ENCODE measurements around the gene TNP1. TPM values are rescaled to one million over a fixed set of nuclear protein-coding genes. Genes with fewer than 3 reads are reported as not detected.

The TNP1 gene
- total and polyA plus RNA-seq, 9 donors, result not detected

DNA sequence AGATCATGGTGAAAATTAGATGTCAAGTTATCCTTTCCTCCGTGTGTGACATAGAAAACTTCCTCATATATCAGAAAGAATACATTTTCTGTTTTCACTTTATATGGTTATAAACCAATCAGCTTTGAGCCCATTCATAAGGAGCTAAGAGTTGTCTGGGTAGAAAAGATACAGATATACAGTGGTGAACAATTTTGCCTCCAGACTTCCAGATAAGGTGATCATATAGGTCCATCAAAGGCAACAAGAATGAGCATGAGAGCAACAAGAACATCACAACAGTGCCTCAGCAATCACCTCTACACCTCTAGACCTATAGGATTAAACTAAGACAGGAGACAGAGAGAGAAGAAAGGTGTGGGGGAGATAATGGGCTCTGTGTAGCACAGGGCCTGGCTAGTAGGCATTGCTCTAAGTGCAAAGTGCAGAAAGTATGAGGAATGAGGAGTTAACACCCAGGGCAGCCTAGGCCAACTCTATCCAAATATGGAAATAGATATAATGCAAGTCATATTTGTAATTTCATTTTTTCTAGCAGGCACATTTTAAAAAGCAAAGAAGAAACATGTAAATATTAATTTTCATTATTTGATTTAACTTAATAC, 8.3 kb downstream of the TNP1 start:
- WGBS, 3 donors, result 72 to 85% (median 77%) methylated on average over 1 of the region's 1 CpG
- H3K27ac ChIP-seq, result no peak overlapping the region
- no peaks in the 10 kb centered on the region for H3K9me3 ChIP-seq
- H3K4me3 ChIP-seq, result no peak overlapping the region
- intact Hi-C loops (cut with DNase I), result no loop called here
- no peaks in the 10 kb centered on the region for H3K36me3 ChIP-seq
- DNase-seq, result no peak
- H3K4me1 ChIP-seq (ENCODE audit: insufficient read depth), result peaks cover 15% of the 10 kb centered on the region
- H3K27me3 ChIP-seq, result no peaks in the 10 kb centered on the region
- TF ChIP-seq EP300 (IDR thresholded peaks at IDR 0.05) (no peak), POLR2A (IDR thresholded peaks at IDR 0.05) (no peak)
- TF ChIP-seq, protein P1, sequence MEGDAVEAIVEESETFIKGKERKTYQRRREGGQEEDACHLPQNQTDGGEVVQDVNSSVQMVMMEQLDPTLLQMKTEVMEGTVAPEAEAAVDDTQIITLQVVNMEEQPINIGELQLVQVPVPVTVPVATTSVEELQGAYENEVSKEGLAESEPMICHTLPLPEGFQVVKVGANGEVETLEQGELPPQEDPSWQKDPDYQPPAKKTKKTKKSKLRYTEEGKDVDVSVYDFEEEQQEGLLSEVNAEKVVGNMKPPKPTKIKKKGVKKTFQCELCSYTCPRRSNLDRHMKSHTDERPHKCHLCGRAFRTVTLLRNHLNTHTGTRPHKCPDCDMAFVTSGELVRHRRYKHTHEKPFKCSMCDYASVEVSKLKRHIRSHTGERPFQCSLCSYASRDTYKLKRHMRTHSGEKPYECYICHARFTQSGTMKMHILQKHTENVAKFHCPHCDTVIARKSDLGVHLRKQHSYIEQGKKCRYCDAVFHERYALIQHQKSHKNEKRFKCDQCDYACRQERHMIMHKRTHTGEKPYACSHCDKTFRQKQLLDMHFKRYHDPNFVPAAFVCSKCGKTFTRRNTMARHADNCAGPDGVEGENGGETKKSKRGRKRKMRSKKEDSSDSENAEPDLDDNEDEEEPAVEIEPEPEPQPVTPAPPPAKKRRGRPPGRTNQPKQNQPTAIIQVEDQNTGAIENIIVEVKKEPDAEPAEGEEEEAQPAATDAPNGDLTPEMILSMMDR (IDR thresholded peaks at IDR 0.05), result no peak

DNA sequence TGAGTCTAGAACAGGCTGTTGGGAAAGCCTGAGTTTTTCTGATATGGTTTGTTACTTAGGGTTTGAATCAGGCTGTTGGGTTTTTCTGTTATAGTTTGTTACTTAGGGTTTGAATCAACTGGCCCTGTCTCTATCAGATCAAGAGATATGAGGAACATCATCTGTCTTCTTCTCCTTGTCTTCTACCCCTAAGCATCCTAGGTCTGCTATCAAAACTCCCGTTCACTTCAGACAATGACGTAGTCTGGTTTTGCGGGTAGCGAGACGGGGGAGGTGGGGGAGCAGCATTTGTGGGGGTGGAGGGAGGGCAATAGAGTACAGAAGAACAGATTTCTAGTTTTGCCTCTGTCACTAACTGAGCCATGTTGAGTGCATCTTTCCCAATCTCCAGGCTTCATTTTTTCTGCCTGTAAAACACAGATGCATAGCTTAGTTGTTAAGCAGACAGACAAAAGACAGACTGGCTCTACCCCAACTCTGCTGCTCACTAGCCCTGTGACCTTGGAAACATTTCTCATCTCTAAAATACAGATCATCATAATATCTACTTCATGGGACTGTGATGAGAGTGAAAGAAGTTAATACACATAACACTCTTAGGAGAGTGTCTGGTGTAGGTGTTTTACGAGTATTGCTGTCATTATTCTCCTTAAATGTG, 9.1 kb downstream of the TNP1 start:
- 68 to 82% (median 73%) methylated on average over 6 of the region's 6 CpGs for WGBS, 3 donors
- Histone ChIP-seq H3K27me3 (no peaks in the 10 kb centered on the region), H3K4me3 (no peak overlapping the region), H3K36me3 (no peaks in the 10 kb centered on the region), H3K4me1 (ENCODE audit: insufficient read depth) (peaks cover 12% of the 10 kb centered on the region), H3K27ac (no peak overlapping the region), H3K9me3 (no peaks in the 10 kb centered on the region)
- intact Hi-C loops (cut with DNase I), result no loop called here
- DNase-seq, result no peak
- TF ChIP-seq EP300 (IDR thresholded peaks at IDR 0.05) (no peak), POLR2A (IDR thresholded peaks at IDR 0.05) (no peak)
- TF ChIP-seq, protein P1 (IDR thresholded peaks at IDR 0.05), result no peak

DNA sequence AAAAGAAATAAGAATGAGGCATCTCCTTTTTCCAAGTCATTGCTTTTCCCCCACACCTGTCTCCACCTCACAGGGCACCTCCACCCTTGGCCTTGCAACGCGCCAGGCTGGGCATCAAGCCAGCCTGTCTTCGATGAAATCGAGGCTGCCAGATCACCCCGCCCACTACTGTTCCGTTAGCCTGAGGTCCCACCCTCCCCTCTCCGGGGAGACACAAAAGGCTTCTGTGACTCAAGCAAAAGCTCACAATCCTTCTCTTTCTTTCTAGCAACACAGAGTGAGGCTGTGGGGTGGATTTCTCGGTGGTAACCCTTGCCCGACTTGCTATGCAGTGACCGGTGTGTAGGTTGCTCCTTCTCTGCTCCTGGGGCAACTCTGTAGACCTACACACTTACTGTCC, 9.9 kb downstream of the TNP1 start:
- H3K4me1 ChIP-seq (ENCODE audit: insufficient read depth), result peaks cover 4% of the 10 kb centered on the region
- no peak overlapping the region for H3K4me3 ChIP-seq
- no peaks in the 10 kb centered on the region for H3K36me3 ChIP-seq
- WGBS, 3 donors, result 65 to 71% (median 69%) methylated on average over 10 of the region's 10 CpGs
- intact Hi-C loops (cut with DNase I), result no loop called here
- peak in 2 of 5 donors; percentile 30 to 33 for DNase-seq
- H3K9me3 ChIP-seq, result no peaks in the 10 kb centered on the region
- no peak overlapping the region for H3K27ac ChIP-seq
- H3K27me3 ChIP-seq, result no peaks in the 10 kb centered on the region
- TF ChIP-seq, protein P1 (IDR thresholded peaks at IDR 0.05), result no peak

DNA sequence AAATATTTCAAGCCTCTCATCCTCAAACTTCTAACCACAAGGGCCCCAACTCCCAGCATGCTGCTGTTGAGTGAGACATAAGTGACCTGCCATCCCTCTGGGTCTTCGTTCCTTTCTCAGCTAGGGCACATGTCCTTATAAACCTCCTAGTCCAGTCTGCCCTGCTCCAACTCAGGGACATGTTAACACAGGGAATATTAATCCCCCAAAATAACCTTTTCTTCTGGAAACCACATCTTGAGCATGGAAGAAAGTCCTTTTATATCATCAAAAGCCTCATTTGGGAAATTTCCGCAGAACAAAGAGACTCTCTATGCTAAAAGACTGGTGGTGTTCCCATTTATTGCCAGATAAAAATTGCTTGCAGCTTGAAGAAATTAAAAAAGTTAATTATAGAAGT, 14.4 kb downstream of the TNP1 start:
- 95 to 98% (median 96%) methylated on average over 2 of the region's 2 CpGs for WGBS, 3 donors
- TF ChIP-seq POLR2A (IDR thresholded peaks at IDR 0.05) (no peak), EP300 (IDR thresholded peaks at IDR 0.05) (no peak)
- TF ChIP-seq, protein P1 (IDR thresholded peaks at IDR 0.05), result no peak
- no peak overlapping the region for H3K27ac ChIP-seq

More for the DNA sequence above, 14.4 kb downstream of the TNP1 start:
- intact Hi-C loops (cut with DNase I), result no loop called here
- DNase-seq, result no peak
- Histone ChIP-seq H3K4me1 (ENCODE audit: insufficient read depth) (peaks cover 5% of the 10 kb centered on the region), H3K36me3 (no peaks in the 10 kb centered on the region), H3K4me3 (no peak overlapping the region), H3K9me3 (no peaks in the 10 kb centered on the region), H3K27me3 (no peaks in the 10 kb centered on the region)

Data from ovary (tissue), 9 donors.